HEK293T (cell line): ENCODE measurements around the gene PLOD2.

Source experiments
- BHLHE40 ChIP-seq: fragments of 450-650 bp; IDR thresholded peaks from 2 replicates; pipeline ENCODE4 v1.6.1; 2016; ENCODE audit warnings: mild to moderate bottlenecking, moderate library complexity, borderline replicate concordance
- ELF4 ChIP-seq: fragments of 450-650 bp; IDR thresholded peaks from 2 replicates; pipeline ENCODE4 v1.6.1; 2017; ENCODE audit warnings: antibody characterized with exemption
- FOXK2 ChIP-seq: fragments of 450-650 bp; IDR thresholded peaks from 2 replicates; pipeline ENCODE4 v1.6.1; 2016; ENCODE audit warnings: mild to moderate bottlenecking
- NFRKB ChIP-seq: fragments of 450-650 bp; IDR thresholded peaks from 2 replicates; pipeline ENCODE4 v1.6.1; 2016; ENCODE audit warnings: mild to moderate bottlenecking, moderate library complexity
- PKNOX1 ChIP-seq: fragments of 450-650 bp; IDR thresholded peaks from 2 replicates; pipeline ENCODE4 v1.6.1; 2016
- SP1 ChIP-seq: fragments of 450-650 bp; IDR thresholded peaks from 2 replicates; pipeline ENCODE4 v1.6.1; 2017
- TARDBP ChIP-seq: fragments of 450-650 bp; IDR thresholded peaks from 2 replicates; pipeline ENCODE4 v1.6.1; 2016
- ZNF384 ChIP-seq: fragments of 450-650 bp; IDR thresholded peaks from 2 replicates; pipeline ENCODE4 v1.6.1; 2016

GRCh38 chr3:146047485-146047884, 113.5 kb downstream of the PLOD2 start:
- TF ChIP-seq SP1 (no peak), FOXK2 (no peak), ELF4 (no peak), PKNOX1 (no peak), BHLHE40 (no peak), TARDBP (no peak), ZNF384 (no peak), NFRKB (no peak)
